GM21576 (cell line): ENCODE results near the gene OTOG.

Experiments
- ATAC-seq: cut with Tn5 transposase; IDR thresholded peaks from one replicate; pipeline ENCODE4 v1.9.1; 2021; ENCODE audit warnings: mild to moderate bottlenecking, moderate library complexity; ENCODE audit not compliant: unreplicated experiment

OTOG gene

GRCh38 chr11:17578296-17578695, 31.2 kb downstream of the OTOG start:
- ATAC-seq = no peak

GRCh38 chr11:17578958-17579357, 31.9 kb downstream of the OTOG start:
- no peak for ATAC-seq

- no peak for ATAC-seq
Measured at GRCh38 chr11:17579451-17579850, 32.4 kb downstream of the OTOG start.

GRCh38 chr11:17580271-17580670, 33.2 kb downstream of the OTOG start:
- ATAC-seq = no peak

- ATAC-seq = no peak
Measured at GRCh38 chr11:17581036-17581731, 34.1 kb downstream of the OTOG start.

GRCh38 chr11:17581732-17582053, 34.6 kb downstream of the OTOG start:
- no peak for ATAC-seq

GRCh38 chr11:17585911-17586695, 39.0 kb downstream of the OTOG start:
- no peak for ATAC-seq

- no peak for ATAC-seq
Measured at GRCh38 chr11:17588166-17588565, 41.1 kb downstream of the OTOG start.

GRCh38 chr11:17588721-17589120, 41.7 kb downstream of the OTOG start:
- ATAC-seq = no peak

GRCh38 chr11:17590463-17590862, 43.4 kb downstream of the OTOG start:
- no peak for ATAC-seq

GRCh38 chr11:17591293-17591692, 44.2 kb downstream of the OTOG start:
- ATAC-seq = no peak

GRCh38 chr11:17593466-17594245, 46.6 kb downstream of the OTOG start:
- ATAC-seq = no peak

GRCh38 chr11:17594686-17595192, 47.7 kb downstream of the OTOG start:
- no peak for ATAC-seq

- ATAC-seq = no peak
Measured at GRCh38 chr11:17595526-17596309, 48.7 kb downstream of the OTOG start.

GRCh38 chr11:17596310-17596669, 49.2 kb downstream of the OTOG start:
- ATAC-seq = no peak

- ATAC-seq = no peak
Measured at GRCh38 chr11:17596711-17597110, 49.7 kb downstream of the OTOG start.

GRCh38 chr11:17597770-17598169, 50.7 kb downstream of the OTOG start:
- no peak for ATAC-seq

GRCh38 chr11:17598700-17599459, 51.8 kb downstream of the OTOG start:
- peak; percentile 87 for ATAC-seq

GRCh38 chr11:17599460-17599925, 52.4 kb downstream of the OTOG start:
- no peak for ATAC-seq
